ENCODE measurements around the gene JAK2. TPM values are rescaled to one million over a fixed set of nuclear protein-coding genes. Genes with fewer than 3 reads are reported as not detected.
"Not testable (repeated sequence)": the region's sequence is repeated elsewhere in the genome, so short reads cannot be mapped to it uniquely, and the experiment has no call there.

JAK2 gene
- total and polyA plus RNA-seq, 2 of the 4 experiments (the other 2 are of a cell fraction), result 2.3 to 6.1 TPM

DNA sequence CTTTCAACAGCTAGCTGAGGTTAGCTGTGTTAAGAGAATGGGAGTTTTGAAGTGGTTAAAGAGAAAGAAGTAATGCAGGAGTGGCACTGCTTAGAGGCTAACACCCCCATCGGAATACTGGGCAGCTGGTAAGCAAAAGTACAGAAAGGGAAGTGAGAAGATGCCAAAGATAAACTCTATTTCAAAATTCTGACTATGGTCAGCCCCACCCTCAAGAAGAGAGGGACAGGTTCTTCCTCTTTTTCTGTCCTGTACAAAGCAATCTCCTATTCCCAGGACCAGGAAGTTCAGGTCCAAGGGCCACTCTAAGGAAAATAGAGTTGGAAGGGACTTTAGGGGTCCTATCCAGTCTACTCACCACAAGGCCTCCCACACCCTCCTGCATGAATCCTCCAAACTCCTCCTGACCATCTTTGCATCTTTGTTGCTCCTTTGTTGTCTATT lies 45.9 kb upstream of the JAK2 start:
- DNase-seq (no peak), ATAC-seq (ENCODE audit: low read depth) (no peak)
- Histone ChIP-seq H3K18ac (ENCODE audit: low read depth, low read length) (no peak overlapping the region), H3K4ac (ENCODE audit: low read depth, low read length) (no peak overlapping the region), H3K27ac (ENCODE audit: insufficient read depth, low read length) (no peak overlapping the region), H3K27me3 (ENCODE audit: control insufficient read depth, insufficient read depth, low read length) (no peaks in the 10 kb centered on the region; the same call in 1 of the 2 replicates), H4K20me1 (ENCODE audit: insufficient read depth, low read length) (no peaks in the 10 kb centered on the region), H3K4me2 (ENCODE audit: low read depth, low read length) (no peak overlapping the region), H2AFZ (replicated peaks; ENCODE audit: low read length, poor library complexity) (no peak overlapping the region), H3K36me3 (ENCODE audit: control insufficient read depth, insufficient read depth, low read length) (no peaks in the 10 kb centered on the region), H3K79me1 (ENCODE audit: low read depth in 1 of 2, low read length in 2 of 2) (no peaks in the 10 kb centered on the region), H2AK5ac (ENCODE audit: low read depth, low read length) (no peak overlapping the region), H3K14ac (replicated peaks; ENCODE audit: low read depth, low read length) (no peak overlapping the region), H2AK9ac (replicated peaks; ENCODE audit: low read depth, low read length, poor library complexity) (no peak overlapping the region), H4K8ac (ENCODE audit: low read depth in 2 of 2, low read length in 2 of 2) (no peak overlapping the region), H3K9me3 (ENCODE audit: control insufficient read depth, insufficient read depth, low read length) (no peaks in the 10 kb centered on the region), H3K9me1 (ENCODE audit: insufficient read depth, low read length) (no peaks in the 10 kb centered on the region; the same call in 1 of the 2 replicates), H4K91ac (ENCODE audit: insufficient read depth, low read depth, low read length) (no peak overlapping the region), H2BK5ac (ENCODE audit: low read depth, low read length, poor library complexity, severe bottlenecking) (no peak overlapping the region), H3K9ac (ENCODE audit: low read depth, low read length) (no peak overlapping the region), H2BK20ac (ENCODE audit: low read depth, low read length) (no peak overlapping the region), H3K56ac (ENCODE audit: extremely low read depth, insufficient read depth, low read length) (no peak overlapping the region), H3K23ac (ENCODE audit: low read depth, low read length) (no peak overlapping the region), H2BK120ac (ENCODE audit: low read depth, low read length) (no peak overlapping the region), H4K5ac (ENCODE audit: low read depth, low read length) (no peak overlapping the region), H2BK15ac (ENCODE audit: low read depth, low read length) (no peak overlapping the region), H3K4me1 (ENCODE audit: control insufficient read depth, insufficient read depth, low read length) (no peaks in the 10 kb centered on the region), H3K4me3 (ENCODE audit: insufficient read depth, low read depth, low read length) (no peak overlapping the region)
- CTCF ChIA-PET, result no interaction called here
- BruUV-seq (replicated peaks), result no TSS peak
- dilution Hi-C loops (cut with HindIII; ENCODE audit: low sequenced_read_pairs, unreplicated experiment), result no loop called here
- in situ Hi-C loops (cut with MboI; ENCODE audit: low sequenced_read_pairs), result no loop called here
- TF ChIP-seq BHLHE40 (IDR thresholded peaks at IDR 0.05; ENCODE audit: low read depth, low read length) (no peak), MAFK (IDR thresholded peaks at IDR 0.05; ENCODE audit: low read depth, low read length) (no peak)
- POLR2A ChIA-PET (ENCODE audit: unreplicated experiment), result no interaction called here
- intact Hi-C loops (cut with micrococcal nuclease), result no loop called here
- no CpG with 5 or more reads among the region's 1 CpG for WGBS, 2 experiments (ENCODE audit: extremely low coverage in 2 of 2, insufficient read length in 1 of 2)

DNA sequence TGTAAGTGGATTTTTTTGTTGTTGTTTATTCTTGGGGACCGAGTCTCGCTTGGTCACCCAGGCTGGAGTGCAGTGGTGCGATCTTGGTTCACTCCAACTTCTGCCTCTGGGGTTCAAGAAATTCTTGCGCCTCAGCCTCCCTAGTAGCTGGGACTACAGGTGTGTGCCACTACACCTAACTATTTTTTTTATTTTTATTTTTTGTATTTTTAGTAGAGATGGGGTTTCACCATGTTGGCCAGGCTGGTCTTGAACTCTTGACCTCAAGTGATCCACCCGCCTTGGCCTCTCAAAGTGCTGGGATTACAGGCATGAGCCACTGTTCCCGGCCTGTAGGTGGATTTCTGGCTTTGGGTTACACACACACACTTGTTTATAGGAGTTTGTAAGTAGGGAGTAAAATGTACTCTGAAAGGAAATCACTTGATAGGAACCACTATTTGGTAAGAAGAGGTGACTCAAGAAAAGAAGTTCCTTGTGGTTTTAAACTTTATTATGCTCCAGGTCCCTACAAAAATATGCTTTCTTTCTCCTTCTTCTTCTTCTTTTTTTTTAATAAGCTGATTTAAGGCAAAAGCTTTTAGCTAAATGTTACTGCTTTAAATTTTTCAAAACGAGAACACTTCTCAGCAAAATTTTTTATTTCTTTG lies 42.9 kb upstream of the JAK2 start:
- H2BK20ac ChIP-seq (ENCODE audit: low read depth, low read length); H2BK120ac ChIP-seq (ENCODE audit: low read depth, low read length); H3K4me1 ChIP-seq (ENCODE audit: control insufficient read depth, insufficient read depth, low read length); H3K18ac ChIP-seq (ENCODE audit: low read depth, low read length); BruUV-seq (replicated peaks); H2AFZ ChIP-seq (replicated peaks; ENCODE audit: low read length, poor library complexity); in situ Hi-C loops (cut with MboI; ENCODE audit: low sequenced_read_pairs); H4K8ac ChIP-seq (ENCODE audit: low read depth in 2 of 2, low read length in 2 of 2); H2AK9ac ChIP-seq (replicated peaks; ENCODE audit: low read depth, low read length, poor library complexity); H3K4me2 ChIP-seq (ENCODE audit: low read depth, low read length); intact Hi-C loops (cut with micrococcal nuclease); H3K79me1 ChIP-seq (ENCODE audit: low read depth in 1 of 2, low read length in 2 of 2); H3K56ac ChIP-seq (ENCODE audit: extremely low read depth, insufficient read depth, low read length); H2BK15ac ChIP-seq (ENCODE audit: low read depth, low read length); H3K9me1 ChIP-seq (ENCODE audit: insufficient read depth, low read length); H2AK5ac ChIP-seq (ENCODE audit: low read depth, low read length); H4K5ac ChIP-seq (ENCODE audit: low read depth, low read length); H3K4ac ChIP-seq (ENCODE audit: low read depth, low read length); H3K9me3 ChIP-seq (ENCODE audit: control insufficient read depth, insufficient read depth, low read length); H4K91ac ChIP-seq (ENCODE audit: insufficient read depth, low read depth, low read length); H3K36me3 ChIP-seq (ENCODE audit: control insufficient read depth, insufficient read depth, low read length); H3K4me3 ChIP-seq (ENCODE audit: insufficient read depth, low read depth, low read length); H3K27ac ChIP-seq (ENCODE audit: insufficient read depth, low read length); H3K23ac ChIP-seq (ENCODE audit: low read depth, low read length); dilution Hi-C loops (cut with HindIII; ENCODE audit: low sequenced_read_pairs, unreplicated experiment); H3K9ac ChIP-seq (ENCODE audit: low read depth, low read length); H3K14ac ChIP-seq (replicated peaks; ENCODE audit: low read depth, low read length); H3K27me3 ChIP-seq (ENCODE audit: control insufficient read depth, insufficient read depth, low read length); H4K20me1 ChIP-seq (ENCODE audit: insufficient read depth, low read length); H2BK5ac ChIP-seq (ENCODE audit: low read depth, low read length, poor library complexity, severe bottlenecking): not testable (repeated sequence)
- peak; percentile 73 for ATAC-seq (ENCODE audit: low read depth)
- no CpG with 5 or more reads among the region's 7 CpGs for WGBS, 2 experiments (ENCODE audit: extremely low coverage in 2 of 2, insufficient read length in 1 of 2)
- ChIA-PET POLR2A (ENCODE audit: unreplicated experiment) (interaction anchor here (0.6 kb wide), 1 partner anchor 220 kb away, joined by 3 read pairs; no protein-coding TSS in a partner anchor), CTCF (interaction anchor here (0.7 kb wide), 1 partner anchor 28 kb away, joined by 3 read pairs; no protein-coding TSS in a partner anchor)
- peak; percentile 77 for DNase-seq
